SIG-M5 (cell line): ENCODE measurements around the gene PSRC1.
"Not testable (repeated sequence)": the region's sequence is repeated elsewhere in the genome, so short reads cannot be mapped to it uniquely, and the experiment has no call there.

Source experiments
- DNase-seq: peaks from one replicate; lab custom pipeline; 2025; lab: John Stamatoyannopoulos, UW

The PSRC1 gene

GRCh38 chr1:109282952-109283747, at the start of gene PSRC1:
TSS of gene PSRC1 (minus strand) at chr1:109283145.
- peak; percentile 53 for DNase-seq

DNA sequence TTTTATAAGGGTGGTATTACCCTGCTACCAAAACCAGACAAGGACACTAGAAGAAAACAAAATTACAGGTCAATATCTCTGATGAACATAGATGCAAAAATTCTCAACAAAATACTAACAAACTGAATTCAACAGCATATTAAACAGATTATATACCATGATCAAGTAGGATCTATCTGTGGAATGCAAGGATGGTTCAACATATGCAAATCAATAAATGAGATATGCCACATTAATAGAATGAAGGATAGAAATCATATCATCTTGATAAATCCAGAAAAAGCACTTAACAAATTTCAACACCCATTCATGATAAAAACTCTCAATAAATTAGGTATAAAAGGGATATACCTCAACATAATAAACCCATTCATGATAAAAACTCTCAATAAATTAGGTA, 48.2 kb upstream of the PSRC1 start:
- no peak for DNase-seq

DNA sequence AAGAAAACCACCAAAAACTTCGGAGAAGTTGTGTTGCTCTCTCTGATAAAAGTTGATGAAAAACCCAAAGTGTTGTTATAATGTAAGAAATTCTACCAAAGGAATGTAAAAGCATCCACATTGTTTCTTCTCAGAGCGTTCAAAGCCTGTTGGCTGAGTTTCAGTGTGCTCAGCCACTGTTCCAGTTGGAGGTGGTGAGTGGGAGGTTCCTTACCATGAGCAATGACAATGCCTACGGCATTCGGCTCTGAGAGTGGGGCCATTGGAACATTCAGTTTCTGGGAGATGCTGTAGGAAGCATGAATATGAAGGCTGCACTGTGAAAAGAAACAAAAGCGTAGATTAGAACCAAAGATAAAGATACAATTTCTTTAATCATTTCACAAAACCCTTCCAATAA, 44.3 kb upstream of the PSRC1 start:
- no peak for DNase-seq

GRCh38 chr1:109322974-109323373, 40.0 kb upstream of the PSRC1 start:
- no peak for DNase-seq

DNA sequence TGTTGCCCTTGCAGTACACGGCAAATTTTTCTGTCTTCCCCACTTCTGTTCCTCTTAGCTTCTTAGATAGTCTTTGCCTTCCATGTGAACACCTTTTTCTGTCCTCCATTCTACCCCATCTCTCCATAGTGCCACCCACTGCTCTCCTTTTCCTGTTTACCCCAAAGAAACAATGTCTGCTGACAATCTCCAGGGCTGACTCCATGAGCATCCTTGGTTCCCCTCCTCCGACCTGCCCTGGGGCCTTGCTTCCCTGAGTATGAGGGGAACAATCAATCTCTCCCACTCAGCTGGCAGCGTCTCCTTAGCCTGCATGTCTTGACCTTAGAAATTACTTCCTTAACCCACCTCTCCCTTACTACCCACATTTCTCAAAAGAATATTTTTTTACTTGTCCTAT, 36.2 kb upstream of the PSRC1 start:
- no peak for DNase-seq

DNA sequence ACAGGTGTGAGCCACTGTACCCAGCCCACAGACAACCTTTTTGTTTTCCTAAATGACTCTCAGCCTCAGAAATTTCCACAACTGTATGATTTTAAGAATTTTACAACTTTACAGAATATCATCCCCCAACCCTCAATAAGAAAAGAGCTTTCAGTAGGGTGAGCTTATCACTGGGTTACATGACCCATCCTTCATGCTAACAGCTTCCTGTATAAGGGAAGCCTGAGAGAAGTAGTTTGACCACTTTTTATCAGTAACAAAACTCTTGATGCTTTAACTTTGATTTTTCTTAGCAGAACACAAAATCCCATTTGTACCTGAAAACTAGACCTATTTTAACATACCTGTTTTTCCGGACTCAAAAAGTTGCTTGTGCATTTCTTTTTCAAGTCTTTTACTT, 33.6 kb upstream of the PSRC1 start:
- DNase-seq = no peak

- no peak for DNase-seq
Measured at GRCh38 chr1:109315288-109315687, 32.3 kb upstream of the PSRC1 start.

GRCh38 chr1:109314795-109315194, 31.9 kb upstream of the PSRC1 start:
- DNase-seq = no peak

GRCh38 chr1:109312978-109313775, 30.2 kb upstream of the PSRC1 start:
- no peak for DNase-seq

DNA sequence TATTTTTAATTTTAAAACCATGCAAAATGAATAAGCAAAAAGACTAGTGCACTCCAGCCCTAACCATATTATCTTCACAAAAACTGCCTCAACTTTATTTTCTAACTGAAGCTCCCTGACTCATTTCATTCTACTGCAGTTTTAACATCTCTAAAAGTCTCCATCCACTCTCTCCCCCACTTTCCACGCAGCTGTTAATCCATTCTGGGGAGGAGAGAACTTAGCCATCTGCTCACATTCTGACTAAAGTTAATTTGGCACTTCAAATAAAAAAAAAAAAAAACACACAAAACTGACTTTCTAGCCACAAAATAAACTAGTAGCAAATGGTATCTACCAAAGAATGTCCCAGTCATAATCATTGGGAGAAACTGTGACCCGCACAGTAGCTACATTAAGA, 29.3 kb upstream of the PSRC1 start:
- DNase-seq = no peak

DNA sequence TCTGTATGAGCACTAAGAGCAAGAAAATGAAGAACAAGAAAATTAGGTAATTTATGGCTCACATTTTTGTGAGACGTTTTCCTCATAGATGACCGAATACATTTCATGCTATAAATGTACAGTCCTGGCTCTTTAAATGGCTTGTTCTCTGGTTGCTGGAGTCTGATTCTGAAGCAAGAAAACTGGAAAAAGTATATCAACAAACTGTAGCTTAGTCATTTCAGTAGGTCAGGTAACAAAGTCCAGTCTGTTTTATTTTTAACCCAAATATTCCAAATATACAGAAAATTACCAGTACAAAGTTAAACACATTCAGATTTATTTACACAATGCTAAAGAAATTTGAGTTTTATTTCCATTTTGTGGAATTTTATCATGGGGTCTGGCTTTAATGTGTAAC, 26.4 kb upstream of the PSRC1 start:
- DNase-seq = no peak

DNA sequence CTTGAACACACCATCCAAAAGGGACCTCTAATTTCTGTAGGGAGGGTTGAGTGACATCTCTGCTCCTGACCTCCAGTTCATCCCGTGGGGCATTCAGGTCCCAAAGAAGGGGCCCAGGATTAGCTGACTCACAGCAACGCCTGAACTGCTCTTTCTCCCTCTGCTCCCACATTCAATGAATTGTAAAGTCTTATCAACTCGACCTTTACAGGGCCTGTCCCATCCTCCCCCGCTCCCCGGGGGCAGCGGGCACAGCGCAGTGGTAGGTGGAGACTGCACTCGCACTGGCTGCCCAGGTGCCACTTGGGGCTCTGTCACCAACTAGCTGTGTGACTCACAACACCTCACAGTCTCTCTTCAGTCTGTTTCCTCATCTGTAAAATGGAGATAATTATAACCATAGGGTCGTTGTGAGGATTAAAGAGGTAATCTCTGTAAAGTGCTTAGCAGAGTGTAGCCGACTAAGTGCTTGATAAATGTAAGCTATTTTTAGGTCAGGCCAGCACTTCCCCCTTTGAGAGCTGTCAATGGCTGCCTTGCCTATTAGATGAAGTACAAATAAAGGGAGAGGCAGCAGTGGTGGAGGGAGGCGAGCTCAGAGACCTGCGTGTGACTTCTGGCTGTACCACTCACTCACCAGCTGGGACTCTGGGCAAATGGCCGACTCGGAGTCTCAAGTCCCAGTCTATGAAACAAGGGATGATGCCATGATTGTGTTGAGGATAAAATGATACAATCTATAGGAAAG, 24.5 kb upstream of the PSRC1 start:
- DNase-seq = no peak

- DNase-seq = no peak
Measured at GRCh38 chr1:109306832-109307273, 23.9 kb upstream of the PSRC1 start, which contains the start of gene MYBPHL. TSS of gene MYBPHL (minus strand) at chr1:109307011. CDS start at chr1:109306991, 20 bp downstream.

DNA sequence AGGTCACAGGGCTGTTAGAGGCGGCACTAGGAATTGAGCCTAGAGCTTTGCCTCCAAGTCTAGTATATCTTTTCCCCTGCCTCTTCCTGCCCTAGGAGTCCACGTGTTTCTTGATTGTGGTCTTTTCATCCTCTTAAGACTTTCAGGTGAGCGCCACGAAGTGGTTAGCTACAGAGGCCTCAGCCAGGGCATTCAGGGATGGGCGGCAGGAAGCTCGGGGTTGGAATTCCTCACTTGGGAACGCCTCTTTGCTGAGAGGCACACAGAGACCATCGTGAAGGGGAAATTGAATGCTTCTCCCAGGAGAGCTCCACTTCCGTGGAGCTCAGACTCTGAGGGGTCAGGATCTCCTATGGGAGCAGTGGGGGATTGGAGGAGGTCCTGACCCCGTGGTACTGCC, 23.0 kb upstream of the PSRC1 start:
- not testable (repeated sequence) for DNase-seq

DNA sequence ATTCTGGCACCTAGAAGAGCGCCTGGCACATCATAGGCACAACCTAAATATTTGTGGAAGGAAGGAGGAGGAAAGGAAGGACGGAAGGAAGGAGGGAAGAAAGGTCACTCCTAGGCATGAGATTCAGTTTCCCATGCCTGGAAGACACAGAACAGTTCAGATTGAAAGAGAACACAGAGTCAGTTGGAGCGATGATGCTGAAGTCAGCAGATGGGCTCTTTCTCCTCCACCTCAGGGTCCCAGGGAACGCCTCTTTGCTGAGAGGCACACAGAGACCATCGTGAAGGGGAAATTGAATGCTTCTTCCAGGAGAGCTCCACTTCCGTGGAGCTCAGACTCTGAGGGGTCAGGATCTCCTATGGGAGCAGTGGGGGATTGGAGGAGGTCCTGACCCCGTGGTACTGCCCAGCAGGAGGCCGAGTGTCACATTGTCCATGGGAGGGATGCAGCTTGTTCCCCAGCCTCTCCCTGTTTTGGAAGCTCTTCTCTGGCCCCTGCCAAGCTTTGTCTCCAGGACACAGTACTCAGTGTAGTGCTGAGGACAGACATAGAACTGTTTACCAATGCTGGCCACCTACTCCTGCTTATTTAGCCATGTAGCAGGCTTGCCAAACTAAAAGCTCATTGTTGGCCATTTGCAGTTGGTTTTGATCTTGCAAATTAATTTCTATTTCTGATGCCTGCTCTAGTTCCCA, 21.4 kb upstream of the PSRC1 start:
- no peak for DNase-seq

DNA sequence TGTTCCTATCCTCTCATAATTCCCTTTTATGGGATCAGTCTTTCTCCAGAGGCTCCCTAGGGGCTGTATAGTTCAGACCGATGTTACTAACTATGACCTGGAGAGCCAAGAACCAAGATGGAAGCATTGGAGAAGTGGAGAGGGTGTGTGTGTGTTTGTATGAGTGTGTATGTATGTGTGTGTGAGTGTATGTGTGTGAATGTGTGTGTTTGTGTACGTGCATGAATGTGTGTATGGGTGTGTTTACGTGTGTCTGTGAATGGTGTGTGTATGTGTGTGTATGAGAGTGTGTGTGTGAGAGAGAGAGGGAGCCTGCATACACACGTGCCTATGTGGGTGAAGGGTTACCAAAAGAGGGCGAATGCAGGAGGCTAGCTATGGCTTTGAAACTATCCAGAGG, 18.9 kb upstream of the PSRC1 start:
- no peak for DNase-seq

GRCh38 chr1:109300650-109301151, 17.8 kb upstream of the PSRC1 start:
- no peak for DNase-seq

GRCh38 chr1:109299558-109300343, 16.8 kb upstream of the PSRC1 start:
- DNase-seq = no peak

DNA sequence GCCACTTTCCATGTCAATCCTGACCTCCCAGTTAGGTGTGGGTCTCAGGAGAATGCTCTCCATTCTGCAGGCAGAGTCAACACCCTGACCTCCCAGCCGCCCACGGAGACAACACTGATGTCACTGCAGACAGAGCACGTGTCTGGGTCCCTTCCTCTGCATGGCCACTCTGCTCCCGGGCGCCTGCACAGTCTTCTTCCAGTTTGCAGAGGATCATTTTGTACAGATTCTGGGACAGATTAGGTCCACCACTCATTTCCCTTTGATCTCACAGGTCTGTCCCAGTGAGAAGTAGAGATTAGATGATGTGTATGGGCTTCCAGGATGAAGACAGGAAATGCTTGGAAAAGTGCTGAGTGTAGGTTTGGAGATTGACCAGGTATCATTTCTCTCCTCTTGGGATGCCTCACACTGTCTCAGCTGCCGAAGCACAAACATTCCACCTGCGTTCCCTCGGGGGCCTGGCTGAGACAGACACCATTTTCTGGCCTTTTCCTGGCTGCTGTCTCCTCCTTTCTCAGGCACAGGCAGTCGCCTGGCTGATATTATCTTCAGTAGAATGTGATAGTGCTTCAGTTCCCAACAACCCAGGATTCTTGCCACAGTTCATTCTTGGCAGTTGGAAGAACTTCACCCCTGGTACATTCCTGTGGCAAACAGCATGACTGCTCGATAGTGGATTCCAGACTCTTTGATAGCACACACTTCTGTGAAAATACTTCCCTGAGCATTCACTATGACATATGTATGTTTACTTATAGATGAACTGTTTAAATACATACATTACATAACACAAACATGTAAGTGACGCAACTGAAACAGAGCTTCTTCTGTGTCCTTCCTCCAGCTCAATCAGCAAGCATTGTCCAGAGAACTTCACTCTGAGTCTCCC, 16.0 kb upstream of the PSRC1 start:
- no peak for DNase-seq

- no peak for DNase-seq
Measured at GRCh38 chr1:109296782-109297181, 13.8 kb upstream of the PSRC1 start.
